SK-N-MC (cell line): Measurements from ENCODE around the gene ZNF385B.

Source experiments
- DNase-seq: peaks from one replicate; pipeline ENCODE4 v3.0.0-alpha.2; 2011; ENCODE audit warnings: low read depth, low spot score
- H3K27ac ChIP-seq: fragments of 200-600 bp; sonication (generic); 2 replicates; pipeline ENCODE4 v1.5.1; 2016; ENCODE audit warnings: mixed run types
- H3K36me3 ChIP-seq: fragments of 200-600 bp; sonication (generic); 2 replicates; pipeline ENCODE4 v1.6.1; 2017; ENCODE audit warnings: antibody characterized with exemption, low read length, mixed read lengths; ENCODE audit not compliant: insufficient read depth
- H3K4me3 ChIP-seq: fragments of 200-600 bp; sonication (generic); 2 replicates; pipeline ENCODE4 v1.5.1; 2016
- H3K9ac ChIP-seq: fragments of 200-600 bp; sonication (generic); 2 replicates; pipeline ENCODE4 v1.8.0; 2017; ENCODE audit warnings: mixed run types, mixed read lengths; ENCODE audit not compliant: insufficient read length
- H3K9me3 ChIP-seq: fragments of 200-600 bp; sonication (generic); 2 replicates; pipeline ENCODE4 v1.6.1; 2017; ENCODE audit warnings: low read depth, mild to moderate bottlenecking, antibody characterized with exemption, low read length, moderate library complexity, mixed read lengths
- EZH2 ChIP-seq: fragments of 200-600 bp; sonication (generic); IDR thresholded peaks from one replicate; pipeline ENCODE4 v1.6.1; 2017; ENCODE audit warnings: antibody characterized with exemption
- FOXP2 ChIP-seq: optimal IDR thresholded peaks from 2 replicates; pipeline ENCODE3; 2011; ENCODE audit warnings: mild to moderate bottlenecking, moderate library complexity; ENCODE audit not compliant: insufficient read depth; ENCODE audit errors: extremely low read length, control extremely low read depth
- POLR2AphosphoS5 ChIP-seq: IDR thresholded peaks from 2 replicates; pipeline ENCODE4 v1.6.1; 2012; ENCODE audit warnings: mild to moderate bottlenecking, low read depth, low read length, borderline replicate concordance

ZNF385B gene

DNA sequence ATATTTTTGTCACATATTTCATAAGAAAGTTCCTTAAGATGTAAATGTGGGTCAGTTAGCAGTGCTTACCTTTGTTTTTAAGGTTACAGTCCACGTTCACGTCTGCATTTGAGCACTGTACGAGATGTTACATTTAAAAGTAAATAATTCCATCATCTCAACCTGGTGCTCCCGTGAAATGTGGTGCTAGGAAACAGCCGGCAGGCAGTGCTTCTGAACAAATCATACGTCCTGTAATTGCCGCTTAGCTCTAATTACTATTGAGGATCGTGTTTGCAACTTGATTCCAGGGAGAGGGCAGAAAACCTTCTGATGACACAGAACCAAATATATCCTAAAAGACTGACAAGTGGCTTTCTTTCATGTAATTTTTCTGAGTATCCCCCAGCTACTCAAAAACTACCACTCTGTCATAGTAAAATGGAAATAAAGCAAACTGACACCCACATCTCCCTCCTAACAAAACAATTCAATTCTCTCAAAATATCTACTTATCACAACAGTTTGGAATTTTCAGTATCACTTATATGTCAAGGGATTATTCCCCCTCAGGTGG, 299.0 kb downstream of the ZNF385B start:
- Histone ChIP-seq H3K27ac (no peak overlapping the region), H3K36me3 (no peaks in the 10 kb centered on the region), H3K9me3 (no peaks in the 10 kb centered on the region), H3K9ac (no peak overlapping the region), H3K4me3 (no peak overlapping the region)
- no peak for DNase-seq
- TF ChIP-seq FOXP2 (no peak), POLR2AphosphoS5 (no peak), EZH2 (no peak)

DNA sequence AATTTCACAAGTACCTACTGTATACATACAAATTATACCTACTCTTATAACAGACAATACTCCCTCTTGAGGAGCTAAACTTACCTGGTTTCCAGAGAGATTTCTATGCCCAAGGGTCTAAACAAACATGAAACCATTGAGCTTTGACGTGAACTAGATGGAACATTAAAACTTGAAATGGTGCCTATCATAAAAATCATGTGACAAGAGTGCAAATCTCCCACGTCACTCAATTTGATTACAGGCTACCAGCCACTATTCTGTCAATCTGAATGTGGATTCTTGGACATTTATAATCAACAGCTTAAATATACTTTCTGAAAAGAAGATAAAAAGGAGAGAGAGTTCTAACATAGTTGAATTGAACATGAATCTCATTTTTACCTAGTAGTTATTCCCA, 299.7 kb downstream of the ZNF385B start:
- TF ChIP-seq POLR2AphosphoS5 (no peak), EZH2 (no peak), FOXP2 (no peak)
- Histone ChIP-seq H3K36me3 (no peaks in the 10 kb centered on the region), H3K9ac (no peak overlapping the region), H3K4me3 (no peak overlapping the region), H3K27ac (no peak overlapping the region), H3K9me3 (no peaks in the 10 kb centered on the region)
- no peak for DNase-seq

DNA sequence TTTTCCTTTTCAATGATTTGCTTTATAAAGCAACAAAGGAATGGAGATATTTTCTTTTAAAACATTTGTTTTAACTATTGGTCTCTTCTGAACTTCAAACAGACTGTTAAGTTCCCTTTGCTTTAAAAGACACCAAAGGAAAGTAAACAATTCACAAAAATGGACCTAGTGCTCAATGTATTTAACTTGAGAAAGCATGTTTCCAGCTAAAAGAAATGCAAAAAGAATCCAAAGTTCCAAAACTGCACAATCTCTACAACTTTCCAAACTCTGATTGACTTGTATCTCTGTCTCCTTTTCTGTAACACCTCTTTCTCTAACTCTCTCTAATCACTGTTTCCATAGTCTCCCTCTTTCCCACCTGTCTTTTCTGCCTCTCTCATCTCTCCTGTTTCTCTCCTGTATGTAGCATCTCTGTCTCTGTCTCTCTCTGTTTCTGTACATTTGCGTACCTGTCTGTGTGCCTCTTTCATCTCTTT, 301.1 kb downstream of the ZNF385B start:
- Histone ChIP-seq H3K9ac (no peak overlapping the region), H3K4me3 (no peak overlapping the region), H3K36me3 (no peaks in the 10 kb centered on the region), H3K27ac (no peak overlapping the region), H3K9me3 (no peaks in the 10 kb centered on the region)
- TF ChIP-seq FOXP2 (no peak), POLR2AphosphoS5 (no peak), EZH2 (no peak)
- no peak for DNase-seq

DNA sequence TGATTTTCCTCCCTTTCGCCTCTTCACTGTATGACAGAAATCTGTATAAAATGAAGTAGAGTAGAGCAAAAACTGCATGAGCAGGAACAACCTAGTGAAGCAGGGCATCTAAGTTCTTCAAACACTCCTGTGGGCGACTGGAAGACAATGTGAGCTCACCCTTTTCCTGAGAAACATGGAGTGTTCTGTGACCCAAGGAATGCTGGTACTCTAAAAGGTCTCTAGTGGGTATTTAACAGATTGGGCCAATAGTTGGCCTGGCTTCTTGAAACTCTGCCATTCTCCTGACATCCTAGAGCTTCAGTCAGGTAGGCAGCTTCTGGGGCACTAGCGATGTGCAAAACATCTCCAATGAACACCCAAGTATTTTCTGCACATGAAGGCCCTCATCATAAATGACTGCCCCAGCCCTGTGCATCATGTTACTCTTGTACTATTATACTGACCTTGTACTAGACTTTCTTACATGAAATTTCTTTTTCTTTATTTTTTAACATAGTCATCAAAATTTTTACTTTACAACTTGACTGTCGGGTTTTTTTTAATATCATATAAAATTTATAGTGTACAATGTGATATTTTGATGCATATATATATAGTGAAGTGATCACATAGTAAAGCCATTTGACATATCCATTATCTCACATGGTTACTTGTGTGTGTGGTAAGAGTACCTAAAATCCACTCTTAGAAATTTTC, 302.2 kb downstream of the ZNF385B start:
- Histone ChIP-seq H3K36me3 (no peaks in the 10 kb centered on the region), H3K4me3 (no peak overlapping the region), H3K27ac (no peak overlapping the region), H3K9ac (no peak overlapping the region), H3K9me3 (no peaks in the 10 kb centered on the region)
- TF ChIP-seq FOXP2, result no peak
- no peak for TF ChIP-seq EZH2
- TF ChIP-seq POLR2AphosphoS5, result no peak
- DNase-seq, result no peak

GRCh38 chr2:179558010-179558934, 303.1 kb downstream of the ZNF385B start:
- Histone ChIP-seq H3K27ac (no peak overlapping the region), H3K9ac (no peak overlapping the region), H3K36me3 (no peaks in the 10 kb centered on the region), H3K9me3 (no peaks in the 10 kb centered on the region), H3K4me3 (no peak overlapping the region)
- no peak for TF ChIP-seq FOXP2
- no peak for TF ChIP-seq EZH2
- no peak for TF ChIP-seq POLR2AphosphoS5
- no peak for DNase-seq

GRCh38 chr2:179556425-179556824, 305.0 kb downstream of the ZNF385B start:
- no peak for DNase-seq
- no peak overlapping the region for H3K4me3 ChIP-seq
- no peaks in the 10 kb centered on the region for H3K9me3 ChIP-seq
- H3K27ac ChIP-seq, result no peak overlapping the region
- no peak overlapping the region for H3K9ac ChIP-seq
- TF ChIP-seq EZH2 (no peak), POLR2AphosphoS5 (no peak), FOXP2 (no peak)
- H3K36me3 ChIP-seq, result no peaks in the 10 kb centered on the region

- no peak for TF ChIP-seq EZH2
- no peak for TF ChIP-seq POLR2AphosphoS5
- TF ChIP-seq FOXP2, result no peak
- Histone ChIP-seq H3K27ac (no peak overlapping the region), H3K36me3 (no peaks in the 10 kb centered on the region), H3K9me3 (no peaks in the 10 kb centered on the region), H3K4me3 (no peak overlapping the region), H3K9ac (no peak overlapping the region)
- DNase-seq, result no peak
Measured at GRCh38 chr2:179555691-179556283, 305.6 kb downstream of the ZNF385B start.

GRCh38 chr2:179554639-179555386, 306.6 kb downstream of the ZNF385B start:
- no peak overlapping the region for H3K27ac ChIP-seq
- no peak for DNase-seq
- no peaks in the 10 kb centered on the region for H3K36me3 ChIP-seq
- no peak overlapping the region for H3K4me3 ChIP-seq
- H3K9me3 ChIP-seq, result no peaks in the 10 kb centered on the region
- no peak for TF ChIP-seq POLR2AphosphoS5
- TF ChIP-seq FOXP2, result no peak
- no peak for TF ChIP-seq EZH2
- H3K9ac ChIP-seq, result no peak overlapping the region
